Spinal cord (tissue), 10 donors: Measurements from ENCODE around the gene MAP3K6. TPM values are rescaled to one million over a fixed set of nuclear protein-coding genes. Genes with fewer than 3 reads are reported as not detected.

Experiments
- DNase-seq, 6 donors: peaks; one replicate each; pipeline versions ENCODE4 v3.0.0 to v3.0.0-alpha.2; 2013 to 2015; ENCODE audit warnings: low spot score in 6 of 6, low read depth in 4 of 6
- H3K27ac ChIP-seq: one replicate; pipeline ENCODE4 v1.5.1; 2013; ENCODE audit warnings: low read depth, low read length, control low read depth
- H3K27me3 ChIP-seq: one replicate; pipeline ENCODE4 v1.6.1; 2013; ENCODE audit warnings: low read length; ENCODE audit not compliant: control insufficient read depth, insufficient read depth
- H3K36me3 ChIP-seq: one replicate; pipeline ENCODE4 v1.6.1; 2013; ENCODE audit warnings: low read length; ENCODE audit not compliant: control insufficient read depth, insufficient read depth
- H3K4me1 ChIP-seq: one replicate; pipeline ENCODE4 v1.6.1; 2013; ENCODE audit warnings: low read length; ENCODE audit not compliant: control insufficient read depth, insufficient read depth
- H3K4me3 ChIP-seq: one replicate; pipeline ENCODE4 v1.5.1; 2013; ENCODE audit warnings: low read depth, low read length, control low read depth
- H3K9me3 ChIP-seq: one replicate; pipeline ENCODE4 v1.6.1; 2013; ENCODE audit warnings: low read length; ENCODE audit not compliant: control insufficient read depth, insufficient read depth
- WGBS: methylation state at CpG from one replicate; pipeline ENCODE4 v1.1.5; 2013; ENCODE audit warnings: missing lambda C conversion rate; ENCODE audit not compliant: insufficient coverage; 5-methylcytosine and 5-hydroxymethylcytosine counted together
- polyA plus RNA-seq, 2 donors: library from polyadenylated mRNA; unstranded; fragments of 120-200 nt; gene quantifications; one replicate each; pipeline ENCODE4 v1.2.1, GENCODE V29; 2013; ENCODE audit not compliant: insufficient read length in 2 of 2
- total RNA-seq, 2 donors: library from RNA; depleted of rRNA in 1 of 2; stranded (reverse); fragments of 120-200 nt in 1 of 2; fragments of >200 nt in 1 of 2; gene quantifications; one replicate each; pipeline versions ENCODE4 v1.2.3 to v1.2.4, GENCODE V29; 2013 to 2014
- donor health status: healthy.

MAP3K6 gene
- total and polyA plus RNA-seq, 4 donors: 5.8 to 21.7 (median 10.1) TPM

DNA sequence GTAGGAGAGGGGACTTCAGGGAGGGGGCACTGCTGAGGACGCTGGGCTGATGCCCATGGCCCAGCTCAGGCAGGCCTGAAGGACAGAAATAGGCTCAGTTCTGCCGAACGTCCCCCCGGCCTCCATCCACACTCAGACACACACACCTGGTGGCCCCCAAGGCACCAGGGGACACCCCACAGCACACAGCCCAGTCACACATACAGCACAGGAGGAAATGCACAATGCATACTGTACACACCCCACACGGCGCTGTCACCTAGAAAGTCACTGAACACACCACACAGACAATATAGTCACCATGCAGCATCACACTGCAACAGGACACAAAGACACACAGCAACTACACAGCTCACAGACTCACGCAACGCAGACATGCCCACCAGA, 24.4 kb downstream of the MAP3K6 start:
- no peak overlapping the region for H3K4me3 ChIP-seq
- 86% methylated on average over 8 of the region's 8 CpGs for WGBS
- H3K9me3 ChIP-seq: no peaks in the 10 kb centered on the region
- no peak for DNase-seq
- no peaks in the 10 kb centered on the region for H3K27me3 ChIP-seq
- H3K36me3 ChIP-seq: peaks cover 32% of the 10 kb centered on the region
- H3K27ac ChIP-seq: no peak overlapping the region
- no peaks in the 10 kb centered on the region for H3K4me1 ChIP-seq

- Histone ChIP-seq H3K4me1 (no peaks in the 10 kb centered on the region), H3K4me3 (no peak within 1 kb of the TSS), H3K27me3 (no peaks in the 10 kb centered on the region), H3K36me3 (peaks cover 37% of the 10 kb centered on the region), H3K27ac (no peak within 1 kb of the TSS), H3K9me3 (no peaks in the 10 kb centered on the region)
- DNase-seq: no peak
- WGBS: 24% methylated on average over 17 of the region's 22 CpGs
These were observed 25.1 kb downstream of the MAP3K6 start, which contains the start of gene SYTL1 for GRCh38 chr1:27341525-27342252. SYTL1 (plus strand) TSS chr1:27342022; CDS start chr1:27345335, 3,313 bp downstream.

DNA sequence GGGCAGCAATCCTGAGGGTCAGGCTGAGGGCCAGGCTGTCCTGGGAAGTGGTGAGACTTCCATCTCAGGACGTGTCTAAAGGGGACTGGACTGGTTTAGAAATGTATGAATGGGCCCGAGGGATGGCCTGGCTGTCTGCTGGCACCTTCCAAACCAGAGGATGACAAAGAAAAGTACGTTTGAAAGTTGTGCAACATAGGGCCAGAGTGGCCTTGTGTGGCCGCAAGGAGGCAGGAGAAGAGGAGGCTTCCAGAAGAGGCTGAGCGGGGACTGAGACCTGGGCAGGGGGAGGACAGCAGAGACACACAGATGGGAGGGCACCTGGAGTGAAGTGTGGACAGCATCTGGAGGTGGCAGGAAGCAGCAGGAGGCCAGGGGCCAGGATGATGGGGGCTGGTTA, 27.5 kb downstream of the MAP3K6 start:
- no peak for DNase-seq
- Histone ChIP-seq H3K9me3 (no peaks in the 10 kb centered on the region), H3K36me3 (peaks cover 62% of the 10 kb centered on the region), H3K4me1 (no peaks in the 10 kb centered on the region), H3K27ac (no peak overlapping the region), H3K27me3 (no peaks in the 10 kb centered on the region), H3K4me3 (no peak overlapping the region)
- WGBS: 70% methylated on average over 5 of the region's 5 CpGs

GRCh38 chr1:27338751-27339150, 28.0 kb downstream of the MAP3K6 start:
- H3K27ac ChIP-seq: no peak overlapping the region
- no peak for DNase-seq

GRCh38 chr1:27336756-27337155, 30.0 kb downstream of the MAP3K6 start:
- no peaks in the 10 kb centered on the region for H3K9me3 ChIP-seq
- H3K27me3 ChIP-seq: no peaks in the 10 kb centered on the region
- no peak overlapping the region for H3K4me3 ChIP-seq
- H3K27ac ChIP-seq: no peak overlapping the region
- 95% methylated on average over 5 of the region's 5 CpGs for WGBS
- H3K4me1 ChIP-seq: no peaks in the 10 kb centered on the region
- peaks cover 76% of the 10 kb centered on the region for H3K36me3 ChIP-seq
- DNase-seq: no peak

More at GRCh38 chr1:27338751-27339150, 28.0 kb downstream of the MAP3K6 start:
- Histone ChIP-seq H3K36me3 (peaks cover 66% of the 10 kb centered on the region), H3K4me1 (no peaks in the 10 kb centered on the region), H3K4me3 (no peak overlapping the region), H3K27me3 (no peaks in the 10 kb centered on the region), H3K9me3 (no peaks in the 10 kb centered on the region)
- 69% methylated on average over 6 of the region's 6 CpGs for WGBS

DNA sequence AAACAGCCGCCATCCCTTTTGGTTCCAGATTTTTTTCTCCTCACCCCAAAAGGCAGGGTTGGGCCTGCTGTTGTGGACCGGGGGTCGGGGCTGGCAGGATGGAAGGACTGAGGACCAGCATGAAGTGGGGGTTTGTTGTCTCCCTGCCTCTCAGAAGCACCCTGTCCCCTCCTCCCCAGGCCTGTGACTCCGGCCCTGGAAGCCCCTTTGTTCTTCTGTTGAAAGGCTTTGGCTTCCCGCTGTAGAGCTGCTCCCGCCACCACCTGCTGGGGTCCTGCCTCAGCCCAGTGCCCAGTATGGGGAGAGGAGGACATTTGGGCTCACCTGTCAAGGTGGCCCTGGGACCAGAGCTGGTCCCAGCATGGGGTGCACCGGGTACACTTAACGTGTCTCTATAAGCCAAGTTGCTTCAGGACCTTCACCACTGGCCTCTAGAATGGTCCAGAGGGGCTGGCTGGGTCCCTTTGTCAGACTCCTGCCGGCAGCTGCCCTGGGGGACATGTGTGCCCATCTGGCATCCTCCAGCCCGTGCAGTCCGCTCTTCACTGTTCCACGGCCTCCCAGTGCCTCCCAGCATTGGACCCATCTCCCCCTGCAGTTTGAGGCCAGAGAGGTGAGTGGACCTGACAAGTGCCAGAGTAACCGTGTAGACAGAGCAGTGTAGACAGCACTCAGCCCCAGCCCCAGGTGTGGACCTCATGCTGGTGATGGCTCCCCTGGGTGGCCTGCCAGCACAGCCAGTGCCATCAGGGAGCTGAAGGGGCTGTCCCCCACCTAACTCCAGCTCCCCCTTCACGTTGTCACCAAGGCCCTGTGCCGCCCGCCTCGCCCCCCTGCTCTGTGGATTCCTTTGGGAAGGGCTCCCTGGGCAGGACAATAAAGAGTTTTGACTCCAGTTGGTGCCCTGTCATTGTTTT, 31.0 kb downstream of the MAP3K6 start:
- peaks cover 80% of the 10 kb centered on the region for H3K36me3 ChIP-seq
- no peak overlapping the region for H3K4me3 ChIP-seq
- no peak overlapping the region for H3K27ac ChIP-seq
- 91% methylated on average over 10 of the region's 17 CpGs for WGBS
- no peaks in the 10 kb centered on the region for H3K4me1 ChIP-seq
- no peaks in the 10 kb centered on the region for H3K27me3 ChIP-seq
- no peaks in the 10 kb centered on the region for H3K9me3 ChIP-seq
- DNase-seq: no peak

- peaks cover 82% of the 10 kb centered on the region for H3K36me3 ChIP-seq
- H3K27me3 ChIP-seq: no peaks in the 10 kb centered on the region
- WGBS: 96% methylated on average over 17 of the region's 17 CpGs
- no peak for DNase-seq
- no peak overlapping the region for H3K27ac ChIP-seq
- H3K9me3 ChIP-seq: no peaks in the 10 kb centered on the region
- H3K4me3 ChIP-seq: no peak overlapping the region
- no peaks in the 10 kb centered on the region for H3K4me1 ChIP-seq
These were observed 33.0 kb downstream of the MAP3K6 start for GRCh38 chr1:27333717-27334279.

DNA sequence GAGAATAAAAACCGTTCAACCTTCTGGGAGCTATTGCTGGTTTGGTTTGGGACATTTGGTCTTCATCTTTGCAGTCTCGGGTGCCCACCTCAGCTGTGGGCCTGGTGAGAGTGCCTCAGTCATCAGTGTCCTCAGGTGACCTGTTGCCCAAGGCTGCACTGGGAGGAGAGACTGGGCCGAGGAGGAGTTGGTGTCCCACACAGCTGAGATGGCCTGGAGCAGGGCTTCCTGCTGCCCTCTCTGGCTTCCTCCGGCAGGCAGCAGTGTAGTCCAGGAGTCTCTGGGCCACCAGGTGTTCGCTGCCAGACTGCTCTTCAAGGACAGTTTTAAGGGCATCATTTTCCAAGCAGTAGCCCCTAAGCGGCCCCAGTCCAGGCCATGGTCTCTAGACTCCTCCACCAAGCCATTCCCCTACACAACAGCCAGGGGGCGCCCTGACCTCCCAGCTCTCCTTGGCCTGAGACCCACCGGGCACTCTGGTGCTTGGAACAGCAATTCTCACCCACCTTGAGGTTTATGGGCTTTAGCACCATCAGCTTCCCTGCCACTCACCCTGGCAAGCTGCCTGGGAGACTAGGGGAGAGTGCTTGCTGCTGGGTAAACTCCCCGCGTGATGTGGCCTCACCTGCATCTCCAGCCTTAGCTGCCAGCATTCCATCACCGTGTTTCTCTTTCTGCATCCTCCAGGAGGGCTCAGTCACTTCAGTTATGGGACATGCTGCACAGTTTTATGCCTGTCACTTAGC, 34.1 kb downstream of the MAP3K6 start:
- peaks cover 79% of the 10 kb centered on the region for H3K36me3 ChIP-seq
- no peaks in the 10 kb centered on the region for H3K4me1 ChIP-seq
- H3K27me3 ChIP-seq: no peaks in the 10 kb centered on the region
- H3K9me3 ChIP-seq: no peaks in the 10 kb centered on the region
- 68% methylated on average over 11 of the region's 11 CpGs for WGBS
- H3K4me3 ChIP-seq: no peak overlapping the region
- no peak overlapping the region for H3K27ac ChIP-seq
- DNase-seq: peak in 2 of 6 donors; percentile 42 to 46

DNA sequence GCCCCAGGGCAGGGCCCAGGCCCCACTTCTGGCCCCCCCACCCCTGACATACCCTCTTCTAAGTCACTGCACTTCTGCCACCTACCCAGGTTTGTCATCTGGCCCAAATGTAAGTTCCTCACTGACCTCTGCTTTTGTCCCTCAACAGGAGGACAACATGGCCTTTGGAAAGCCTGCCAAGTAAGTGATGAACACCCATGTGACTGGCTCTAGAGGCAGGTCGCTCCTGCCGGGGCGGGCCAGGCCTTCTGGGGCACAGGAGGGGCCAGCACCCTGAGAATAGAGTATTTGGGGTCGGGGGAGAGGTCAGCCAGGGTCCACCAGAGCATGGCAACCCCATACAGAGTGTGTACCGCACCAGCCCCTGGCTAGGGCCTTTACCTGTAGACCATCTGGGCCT, 34.8 kb downstream of the MAP3K6 start:
- no peaks in the 10 kb centered on the region for H3K4me1 ChIP-seq
- peaks cover 80% of the 10 kb centered on the region for H3K36me3 ChIP-seq
- no peak overlapping the region for H3K4me3 ChIP-seq
- no peaks in the 10 kb centered on the region for H3K27me3 ChIP-seq
- no peak overlapping the region for H3K27ac ChIP-seq
- 100% methylated on average over 5 of the region's 5 CpGs for WGBS
- no peaks in the 10 kb centered on the region for H3K9me3 ChIP-seq
- no peak for DNase-seq
